ENCODE data around the gene TXNRD2. TPM values are rescaled to one million over a fixed set of nuclear protein-coding genes. Genes with fewer than 3 reads are reported as not detected.
"Not testable (repeated sequence)": the region's sequence is repeated elsewhere in the genome, so short reads cannot be mapped to it uniquely, and the experiment has no call there.

Gene TXNRD2
- total RNA-seq, 1 experiment from 2014 or later, result 38.2 TPM

DNA sequence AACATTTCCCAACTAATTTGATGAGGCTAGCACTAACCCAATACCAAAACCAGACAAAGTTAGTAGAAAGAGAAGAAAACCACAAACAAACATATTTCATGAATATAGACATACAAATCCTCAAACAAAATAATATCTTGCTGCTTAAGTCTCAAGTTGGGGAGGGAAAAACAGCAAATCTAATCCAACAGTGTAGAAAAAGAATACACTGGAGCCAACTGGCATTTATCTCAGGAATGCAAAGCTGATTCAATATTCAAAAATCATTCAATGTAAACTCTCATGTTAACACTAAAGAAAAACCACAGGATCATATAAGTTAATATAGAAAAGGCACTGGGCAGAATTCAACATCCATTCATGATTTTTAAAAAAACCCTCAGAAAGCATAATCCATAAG is 105.1 kb downstream of the TXNRD2 start:
- no peak for DNase-seq (ENCODE audit: extremely low read depth, low read depth)

GRCh38 chr22:19834599-19834998 is 107.0 kb downstream of the TXNRD2 start:
- DNase-seq (ENCODE audit: extremely low read depth, low read depth), result no peak

- not testable (repeated sequence) for DNase-seq (ENCODE audit: extremely low read depth, low read depth)
These were observed 108.3 kb downstream of the TXNRD2 start for GRCh38 chr22:19833327-19833726.

DNA sequence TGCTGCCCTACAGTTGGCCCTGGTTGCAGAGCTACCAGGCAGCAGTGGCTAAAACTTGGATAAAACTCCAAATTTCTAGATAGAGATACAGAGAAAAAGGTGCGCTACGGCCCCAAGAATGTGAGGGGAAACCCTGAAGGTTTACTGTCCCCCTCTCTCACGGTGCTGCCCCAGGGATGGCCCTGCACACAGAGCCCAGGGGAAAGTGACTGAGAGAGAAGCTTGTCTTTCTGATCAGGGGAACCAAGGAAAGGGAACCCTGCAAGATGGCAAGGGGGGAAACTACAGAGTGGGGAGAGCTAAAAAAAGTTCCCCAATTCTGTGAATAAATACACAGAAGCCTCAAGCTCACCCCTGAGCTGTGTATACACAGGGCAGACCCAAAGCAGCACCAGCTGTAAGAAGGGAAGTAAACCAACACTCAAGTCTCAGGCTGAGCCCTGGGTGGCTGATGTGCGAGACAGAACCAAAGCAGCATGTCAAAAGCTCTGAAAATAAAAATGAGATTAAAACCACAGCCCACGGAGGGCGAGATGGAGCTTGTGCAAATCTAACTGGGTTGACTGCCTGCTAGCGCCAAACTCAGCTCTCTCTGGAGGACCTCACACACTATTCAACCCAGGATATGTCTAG is 109.0 kb downstream of the TXNRD2 start:
- no peak for DNase-seq (ENCODE audit: extremely low read depth, low read depth)

DNA sequence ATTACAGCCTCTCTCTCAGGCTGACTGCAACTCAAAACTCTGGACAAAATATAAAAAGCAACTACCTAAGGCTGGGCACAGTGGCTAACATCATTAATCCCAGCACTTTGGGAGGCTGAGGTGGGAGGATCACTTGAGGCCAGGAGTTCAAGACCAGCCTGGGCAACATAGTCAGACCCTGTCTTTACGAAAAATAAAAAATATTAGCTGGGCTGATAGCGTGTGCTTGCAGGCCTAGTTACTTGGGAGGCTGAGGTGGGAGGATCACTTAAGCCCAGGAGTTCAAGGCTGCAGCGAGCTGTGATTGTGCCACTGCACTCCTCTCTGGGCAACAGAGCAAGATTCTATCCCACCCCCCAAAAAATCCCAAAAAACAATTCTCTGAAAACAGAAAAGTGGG is 109.6 kb downstream of the TXNRD2 start:
- DNase-seq (ENCODE audit: extremely low read depth, low read depth), result not testable (repeated sequence)

- DNase-seq (ENCODE audit: extremely low read depth, low read depth), result no peak
These were observed 110.6 kb downstream of the TXNRD2 start for GRCh38 chr22:19831016-19831415.

GRCh38 chr22:19828035-19828401 is 113.6 kb downstream of the TXNRD2 start:
- no peak for DNase-seq (ENCODE audit: extremely low read depth, low read depth)

- no peak for DNase-seq (ENCODE audit: extremely low read depth, low read depth)
These were observed 114.1 kb downstream of the TXNRD2 start for GRCh38 chr22:19827341-19828034.

GRCh38 chr22:19826619-19826950 is 115.0 kb downstream of the TXNRD2 start:
- no peak for DNase-seq (ENCODE audit: extremely low read depth, low read depth)

DNA sequence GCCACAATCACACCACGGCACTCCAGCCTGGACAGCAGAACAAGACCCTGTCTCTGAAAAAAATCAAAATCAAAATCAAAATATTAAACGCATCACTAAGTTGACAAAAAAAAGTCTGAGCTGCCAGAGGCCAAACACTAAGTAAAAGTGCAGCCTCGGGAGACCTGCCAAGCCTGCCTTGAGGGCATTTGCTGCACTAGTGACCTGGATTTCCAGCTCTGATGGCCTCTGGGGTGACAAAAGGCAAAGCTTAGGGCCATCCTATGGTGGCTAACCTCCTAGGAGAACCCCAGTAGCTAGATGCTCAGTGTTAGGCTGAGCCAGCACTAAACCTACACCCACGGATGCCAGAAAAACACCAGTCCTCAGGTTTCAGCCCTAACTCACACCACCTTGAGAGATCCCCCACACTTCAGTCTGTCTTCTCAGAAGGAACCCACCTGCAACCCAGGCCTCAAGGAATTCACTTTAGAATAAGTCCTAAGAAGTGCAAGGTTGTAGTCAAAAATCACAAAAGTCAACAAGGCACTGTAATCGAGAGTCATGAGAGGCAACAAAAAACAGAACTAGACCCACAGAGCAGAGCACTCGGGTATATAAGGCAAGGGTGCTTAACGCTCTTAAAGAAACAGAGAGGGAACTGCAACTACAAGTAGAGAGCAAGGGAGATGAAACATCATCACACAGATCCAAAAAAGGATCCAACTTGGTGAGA is 115.6 kb downstream of the TXNRD2 start:
- DNase-seq (ENCODE audit: extremely low read depth, low read depth), result no peak

Other genes starting within 250 kb of the TXNRD2 start
- gene SEPTIN5, start 227.3 kb downstream of the TXNRD2 start, total RNA-seq (2014; rRNA removed; shearing (Covaris generic)), result 11.7 and 17.4 TPM in 2 replicates
- 3.9 and 4.5 TPM in 2 replicates for gene GP1BB, start 218.3 kb downstream of the TXNRD2 start, total RNA-seq (2014; rRNA removed; shearing (Covaris generic))
- gene TBX1, start 181.0 kb downstream of the TXNRD2 start, total RNA-seq (2014; rRNA removed; shearing (Covaris generic)), result 2.6 and 3.3 TPM in 2 replicates
- 9.6 and 11.7 TPM in 2 replicates for gene GNB1L, start 86.9 kb downstream of the TXNRD2 start, total RNA-seq (2014; rRNA removed; shearing (Covaris generic))
- 12.7 and 13.0 TPM in 2 replicates for gene RTL10, start 86.9 kb downstream of the TXNRD2 start, total RNA-seq (2014; rRNA removed; shearing (Covaris generic))
- gene COMT, start within 50 bp of the TXNRD2 start, total RNA-seq (2014; rRNA removed; shearing (Covaris generic)), result 90.3 and 100 TPM in 2 replicates
- 0.84 and 1.4 TPM in 2 replicates for gene ARVCF, start 75.0 kb upstream of the TXNRD2 start, total RNA-seq (2014; rRNA removed; shearing (Covaris generic))
- 13.0 and 15.2 TPM in 2 replicates for gene TANGO2, start 79.3 kb upstream of the TXNRD2 start, total RNA-seq (2014; rRNA removed; shearing (Covaris generic))
- gene DGCR8, start 138.4 kb upstream of the TXNRD2 start, total RNA-seq (2014; rRNA removed; shearing (Covaris generic)), result 12.7 and 15.2 TPM in 2 replicates
- 186 and 247 TPM in 2 replicates for gene RANBP1, start 174.3 kb upstream of the TXNRD2 start, total RNA-seq (2014; rRNA removed; shearing (Covaris generic))
- 23.8 and 29.1 TPM in 2 replicates for gene TRMT2A, start 175.4 kb upstream of the TXNRD2 start, total RNA-seq (2014; rRNA removed; shearing (Covaris generic))
- gene ZDHHC8, start 190.0 kb upstream of the TXNRD2 start, total RNA-seq (2014; rRNA removed; shearing (Covaris generic)), result 6.5 and 8.1 TPM in 2 replicates
- not detected in 2 replicates for gene CCDC188, start 209.2 kb upstream of the TXNRD2 start, total RNA-seq (2014; rRNA removed; shearing (Covaris generic))

Measured in NCI-H460 (cell line).